H1 (cell line): ENCODE results near the gene RFPL1. TPM values are rescaled to one million over a fixed set of nuclear protein-coding genes. Genes with fewer than 3 reads are reported as not detected.

Experiments
- CHD7 ChIP-seq: fragments of 300-600 bp; sonication (generic); IDR thresholded peaks from 2 replicates; pipeline ENCODE4 v1.7.1; 2012; ENCODE audit warnings: low read length, moderate library complexity, mild to moderate bottlenecking, inconsistent platforms; ENCODE audit not compliant: insufficient replicate concordance
- RNF2 ChIP-seq: fragments of 200-900, 300-1000 bp; sonication (generic); IDR thresholded peaks from 2 replicates; pipeline ENCODE4 v1.7.1; 2016; ENCODE audit warnings: borderline replicate concordance, low read depth, mild to moderate bottlenecking, antibody characterized with exemption, low read length; ENCODE audit not compliant: poor library complexity, severe bottlenecking; ENCODE audit errors: missing control alignments
- YY1 ChIP-seq: IDR thresholded peaks from 2 replicates; pipeline ENCODE4 v1.6.1; 2011; ENCODE audit warnings: low read depth, mild to moderate bottlenecking, low read length
- polyA plus RNA-seq, 7 experiments: library from polyadenylated mRNA; depleted of rRNA in 3 of 7; stranded (reverse) in 5 of 7; unstranded in 2 of 7; fragments of >200 nt in 5 of 7; fragments of 200-250 nt in 2 of 7; gene quantifications; 1 replicate in 5 of 7; 2 replicates in 1 of 7; 4 replicates in 1 of 7; pipeline versions ENCODE4 v1.2.1 to v1.2.3, GENCODE V29; 2011 to 2013; ENCODE audit warnings: missing spikeins in 2 of 7, mixed read lengths in 2 of 7
- total RNA-seq: library from RNA; stranded (reverse); fragmentation: NEBNext Ultra II Directional; extraction: Animal tissue kit (Norgen Biotek cat#: 25700); gene quantifications from 2 replicates; pipeline ENCODE4 v1.2.1, GENCODE V29; 2021

RFPL1 gene
- total and polyA plus RNA-seq, 2 of the 8 experiments (the other 6 are each of a cell fraction or from before 2014, with no cell fraction given), result not detected

GRCh38 chr22:29457730-29458129 is 19.3 kb downstream of the RFPL1 start (continued):
- no peak for TF ChIP-seq CHD7
- TF ChIP-seq YY1, result peak; percentile 18; the same call in 1 of the 2 replicates
- no peak for TF ChIP-seq RNF2
